Measurements from ENCODE around the gene ARID5A. TPM values are rescaled to one million over a fixed set of nuclear protein-coding genes. Genes with fewer than 3 reads are reported as not detected.

Gene ARID5A
- total and polyA plus RNA-seq, 4 donors: 12.5 to 61.9 (median 28.4) TPM

- Histone ChIP-seq H3K36me3 (ENCODE audit: control insufficient read depth in 4 of 4, insufficient read depth in 4 of 4, low read length in 4 of 4) (peaks cover 0 to 8% (median 0%) of the 10 kb centered on the region in 4 donors), H3K27ac (ENCODE audit: low read depth in 1 of 2, low read length in 1 of 2) (peak overlapping the region; percentile 61 to 94), H3K9ac (ENCODE audit: insufficient read depth in 1 of 2, low read length in 2 of 2) (peak overlapping the region in 1 of 2 donors; percentile 17), H3K27me3 (ENCODE audit: control insufficient read depth in 3 of 3, insufficient read depth in 3 of 3, low read length in 2 of 3) (no peaks in the 10 kb centered on the region), H3K9me3 (ENCODE audit: control insufficient read depth in 4 of 4, insufficient read depth in 3 of 4, low read length in 3 of 4) (no peaks in the 10 kb centered on the region), H3K4me1 (ENCODE audit: control insufficient read depth in 5 of 5, insufficient read depth in 5 of 5, low read length in 5 of 5) (peaks cover 4 to 35% (median 5%) of the 10 kb centered on the region in 5 donors), H3K4me3 (peak overlapping the region; percentile 73)
- DNase-seq: peak; percentile 76 to 80 (median 77)
- no peak for ATAC-seq (ENCODE audit: insufficient read depth, low FRiP score)
- 19 to 28% methylated on average over 24 of the region's 24 CpGs for WGBS, 2 donors
- no peak for TF ChIP-seq CTCF (IDR thresholded peaks at IDR 0.05; ENCODE audit: control extremely low read depth, extremely low read depth)
These were observed 2.1 kb downstream of the ARID5A start for GRCh38 chr2:96538487-96539214.

- peak overlapping the region in 1 of 2 donors; percentile 17 for H3K9ac ChIP-seq (ENCODE audit: insufficient read depth in 1 of 2, low read length in 2 of 2)
- H3K36me3 ChIP-seq (ENCODE audit: control insufficient read depth in 4 of 4, insufficient read depth in 4 of 4, low read length in 4 of 4): peaks cover 0 to 8% (median 0%) of the 10 kb centered on the region in 4 donors
- peak overlapping the region in 1 of 2 donors; percentile 94 for H3K27ac ChIP-seq (ENCODE audit: low read depth in 1 of 2, low read length in 1 of 2)
- WGBS, 2 donors: 85 to 86% methylated on average over 9 of the region's 9 CpGs
- H3K27me3 ChIP-seq (ENCODE audit: control insufficient read depth in 3 of 3, insufficient read depth in 3 of 3, low read length in 2 of 3): no peaks in the 10 kb centered on the region
- DNase-seq (no peak), ATAC-seq (ENCODE audit: insufficient read depth, low FRiP score) (no peak)
- no peak for TF ChIP-seq CTCF (IDR thresholded peaks at IDR 0.05; ENCODE audit: control extremely low read depth, extremely low read depth)
- H3K9me3 ChIP-seq (ENCODE audit: control insufficient read depth in 4 of 4, insufficient read depth in 3 of 4, low read length in 3 of 4): no peaks in the 10 kb centered on the region
- H3K4me1 ChIP-seq (ENCODE audit: control insufficient read depth in 5 of 5, insufficient read depth in 5 of 5, low read length in 5 of 5): peaks cover 0 to 30% (median 5%) of the 10 kb centered on the region in 5 donors
- H3K4me3 ChIP-seq: no peak overlapping the region
These were observed 2.8 kb downstream of the ARID5A start for GRCh38 chr2:96539215-96539920.

- Histone ChIP-seq H3K4me1 (ENCODE audit: control insufficient read depth in 5 of 5, insufficient read depth in 5 of 5, low read length in 5 of 5) (peaks cover 0 to 28% (median 0%) of the 10 kb centered on the region in 5 donors), H3K27ac (ENCODE audit: low read depth in 1 of 2, low read length in 1 of 2) (no peak overlapping the region), H3K4me3 (no peak overlapping the region), H3K9me3 (ENCODE audit: control insufficient read depth in 4 of 4, insufficient read depth in 3 of 4, low read length in 3 of 4) (no peaks in the 10 kb centered on the region), H3K27me3 (ENCODE audit: control insufficient read depth in 3 of 3, insufficient read depth in 3 of 3, low read length in 2 of 3) (no peaks in the 10 kb centered on the region), H3K36me3 (ENCODE audit: control insufficient read depth in 4 of 4, insufficient read depth in 4 of 4, low read length in 4 of 4) (peaks cover 0 to 8% (median 0%) of the 10 kb centered on the region in 4 donors), H3K9ac (ENCODE audit: insufficient read depth in 1 of 2, low read length in 2 of 2) (no peak overlapping the region)
- DNase-seq (no peak), ATAC-seq (ENCODE audit: insufficient read depth, low FRiP score) (no peak)
- TF ChIP-seq CTCF (IDR thresholded peaks at IDR 0.05; ENCODE audit: control extremely low read depth, extremely low read depth): no peak
- 78 to 86% methylated on average over 5 of the region's 5 CpGs for WGBS, 2 donors
These were observed 3.6 kb downstream of the ARID5A start for GRCh38 chr2:96540136-96540535.
